Measurements from ENCODE around the gene C3orf18.
A peak's percentile ranks its signal among the peaks of the same experiment; 100 is the strongest.
"Not testable (repeated sequence)": the region's sequence is repeated elsewhere in the genome, so short reads cannot be mapped to it uniquely, and the experiment has no call there.

The C3orf18 gene

GRCh38 chr3:50524746-50525145, 42.8 kb downstream of the C3orf18 start:
- Histone ChIP-seq H3K36me3 (ENCODE audit: control insufficient read depth in 2 of 2, insufficient read depth in 2 of 2, low read length in 2 of 2) (no peaks in the 10 kb centered on the region), H3K4me3 (ENCODE audit: low read length in 2 of 2) (no peak overlapping the region), H3K4me1 (ENCODE audit: control insufficient read depth in 2 of 2, insufficient read depth in 2 of 2, low read length in 2 of 2) (no peaks in the 10 kb centered on the region), H3K27me3 (ENCODE audit: control insufficient read depth in 2 of 2, insufficient read depth in 2 of 2, low read length in 2 of 2) (peaks cover 2 to 4% of the 10 kb centered on the region in 2 donors), H3K27ac (ENCODE audit: low read depth in 2 of 2, low read length in 2 of 2) (no peak overlapping the region), H3K9me3 (ENCODE audit: control insufficient read depth in 2 of 2, low read length in 2 of 2) (no peaks in the 10 kb centered on the region), H3K9ac (ENCODE audit: low read depth in 1 of 2, low read length in 2 of 2) (no peak overlapping the region)

- no peak overlapping the region for H3K27ac ChIP-seq (ENCODE audit: low read depth in 2 of 2, low read length in 2 of 2)
- H3K9me3 ChIP-seq (ENCODE audit: control insufficient read depth in 2 of 2, low read length in 2 of 2): no peaks in the 10 kb centered on the region
- no peaks in the 10 kb centered on the region for H3K27me3 ChIP-seq (ENCODE audit: control insufficient read depth in 2 of 2, insufficient read depth in 2 of 2, low read length in 2 of 2)
- H3K4me1 ChIP-seq (ENCODE audit: control insufficient read depth in 2 of 2, insufficient read depth in 2 of 2, low read length in 2 of 2): no peaks in the 10 kb centered on the region
- no peak overlapping the region for H3K9ac ChIP-seq (ENCODE audit: low read depth in 1 of 2, low read length in 2 of 2)
- H3K4me3 ChIP-seq (ENCODE audit: low read length in 2 of 2): no peak overlapping the region
- H3K36me3 ChIP-seq (ENCODE audit: control insufficient read depth in 2 of 2, insufficient read depth in 2 of 2, low read length in 2 of 2): no peaks in the 10 kb centered on the region
Observed at GRCh38 chr3:50523279-50523811, 44.2 kb downstream of the C3orf18 start.

GRCh38 chr3:50521572-50521971, 46.0 kb downstream of the C3orf18 start:
- H3K4me3 ChIP-seq (ENCODE audit: low read length in 2 of 2): no peak overlapping the region
- no peaks in the 10 kb centered on the region for H3K27me3 ChIP-seq (ENCODE audit: control insufficient read depth in 2 of 2, insufficient read depth in 2 of 2, low read length in 2 of 2)
- no peaks in the 10 kb centered on the region for H3K36me3 ChIP-seq (ENCODE audit: control insufficient read depth in 2 of 2, insufficient read depth in 2 of 2, low read length in 2 of 2)
- H3K9me3 ChIP-seq (ENCODE audit: control insufficient read depth in 2 of 2, low read length in 2 of 2): no peaks in the 10 kb centered on the region
- no peak overlapping the region for H3K27ac ChIP-seq (ENCODE audit: low read depth in 2 of 2, low read length in 2 of 2)
- no peaks in the 10 kb centered on the region for H3K4me1 ChIP-seq (ENCODE audit: control insufficient read depth in 2 of 2, insufficient read depth in 2 of 2, low read length in 2 of 2)
- no peak overlapping the region for H3K9ac ChIP-seq (ENCODE audit: low read depth in 1 of 2, low read length in 2 of 2)

GRCh38 chr3:50520849-50521248, 46.7 kb downstream of the C3orf18 start:
- no peak overlapping the region for H3K4me3 ChIP-seq (ENCODE audit: low read length in 2 of 2)
- no peak overlapping the region for H3K9ac ChIP-seq (ENCODE audit: low read depth in 1 of 2, low read length in 2 of 2)
- H3K27me3 ChIP-seq (ENCODE audit: control insufficient read depth in 2 of 2, insufficient read depth in 2 of 2, low read length in 2 of 2): no peaks in the 10 kb centered on the region
- no peaks in the 10 kb centered on the region for H3K9me3 ChIP-seq (ENCODE audit: control insufficient read depth in 2 of 2, low read length in 2 of 2)
- no peaks in the 10 kb centered on the region for H3K36me3 ChIP-seq (ENCODE audit: control insufficient read depth in 2 of 2, insufficient read depth in 2 of 2, low read length in 2 of 2)
- peaks cover 4% of the 10 kb centered on the region in 2 donors for H3K4me1 ChIP-seq (ENCODE audit: control insufficient read depth in 2 of 2, insufficient read depth in 2 of 2, low read length in 2 of 2)
- H3K27ac ChIP-seq (ENCODE audit: low read depth in 2 of 2, low read length in 2 of 2): no peak overlapping the region

DNA sequence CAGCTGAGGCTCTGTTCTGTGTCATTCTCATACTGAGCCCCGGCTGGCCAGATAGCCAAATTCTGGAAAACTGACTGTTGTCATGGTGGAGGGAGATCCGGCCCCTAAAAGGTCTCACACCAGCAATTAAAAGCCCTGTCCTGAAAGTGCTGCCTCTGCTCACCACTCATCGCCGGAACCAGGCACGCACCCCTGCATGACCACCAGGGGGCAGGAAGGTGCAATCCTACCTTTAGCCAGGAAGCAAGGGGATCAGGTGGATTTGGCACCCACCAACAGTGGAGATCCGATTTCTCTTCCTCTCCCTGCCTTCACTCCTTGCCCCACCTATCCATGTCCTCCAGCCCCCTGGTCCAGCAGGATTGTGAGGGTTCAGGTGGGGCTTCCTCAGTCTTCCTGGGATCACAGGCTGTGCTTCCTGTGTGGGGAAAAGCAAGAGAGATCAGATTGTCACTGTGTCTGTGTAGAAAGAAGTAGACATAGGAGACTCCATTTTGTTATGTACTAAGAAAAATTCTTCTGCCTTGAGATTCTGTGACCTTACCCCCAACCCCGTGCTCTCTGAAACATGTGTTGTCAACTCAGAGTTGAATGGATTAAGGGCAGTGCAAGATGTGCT, 48.0 kb downstream of the C3orf18 start:
- no peaks in the 10 kb centered on the region for H3K36me3 ChIP-seq (ENCODE audit: control insufficient read depth in 2 of 2, insufficient read depth in 2 of 2, low read length in 2 of 2)
- no peaks in the 10 kb centered on the region for H3K27me3 ChIP-seq (ENCODE audit: control insufficient read depth in 2 of 2, insufficient read depth in 2 of 2, low read length in 2 of 2)
- H3K9me3 ChIP-seq (ENCODE audit: control insufficient read depth in 2 of 2, low read length in 2 of 2): no peaks in the 10 kb centered on the region
- peaks cover 4 to 9% of the 10 kb centered on the region in 2 donors for H3K4me1 ChIP-seq (ENCODE audit: control insufficient read depth in 2 of 2, insufficient read depth in 2 of 2, low read length in 2 of 2)
- H3K4me3 ChIP-seq (ENCODE audit: low read length in 2 of 2): no peak overlapping the region
- no peak overlapping the region for H3K27ac ChIP-seq (ENCODE audit: low read depth in 2 of 2, low read length in 2 of 2)
- no peak overlapping the region for H3K9ac ChIP-seq (ENCODE audit: low read depth in 1 of 2, low read length in 2 of 2)

- no peaks in the 10 kb centered on the region for H3K27me3 ChIP-seq (ENCODE audit: control insufficient read depth in 2 of 2, insufficient read depth in 2 of 2, low read length in 2 of 2)
- no peaks in the 10 kb centered on the region for H3K36me3 ChIP-seq (ENCODE audit: control insufficient read depth in 2 of 2, insufficient read depth in 2 of 2, low read length in 2 of 2)
- no peak overlapping the region for H3K9ac ChIP-seq (ENCODE audit: low read depth in 1 of 2, low read length in 2 of 2)
- no peak overlapping the region for H3K4me3 ChIP-seq (ENCODE audit: low read length in 2 of 2)
- peaks cover 4 to 9% of the 10 kb centered on the region in 2 donors for H3K4me1 ChIP-seq (ENCODE audit: control insufficient read depth in 2 of 2, insufficient read depth in 2 of 2, low read length in 2 of 2)
- no peaks in the 10 kb centered on the region for H3K9me3 ChIP-seq (ENCODE audit: control insufficient read depth in 2 of 2, low read length in 2 of 2)
- no peak overlapping the region for H3K27ac ChIP-seq (ENCODE audit: low read depth in 2 of 2, low read length in 2 of 2)
Observed at GRCh38 chr3:50518436-50518835, 49.1 kb downstream of the C3orf18 start.

DNA sequence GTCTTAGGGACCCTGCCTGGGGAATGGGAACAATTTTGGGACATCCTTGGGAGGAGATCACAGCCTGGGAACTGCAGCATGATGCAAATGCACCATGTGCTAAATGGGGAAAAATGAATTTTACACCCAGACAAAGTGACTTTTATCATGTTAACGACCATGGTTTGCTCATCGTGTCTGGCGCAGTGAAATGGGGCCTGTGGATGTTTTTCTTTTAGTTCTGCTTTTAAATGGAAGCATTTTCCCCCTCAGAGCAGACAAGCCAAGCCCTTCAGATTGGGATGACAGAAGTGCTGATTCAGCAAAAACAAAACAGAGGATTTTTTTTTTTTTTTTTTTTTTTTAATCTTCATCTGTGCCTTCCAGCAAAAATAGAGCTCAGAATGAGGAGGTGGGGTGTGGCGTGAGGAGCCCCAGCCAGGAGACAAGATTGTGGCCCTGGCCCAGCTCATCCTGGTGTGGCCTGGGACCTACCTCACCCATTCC, 49.8 kb downstream of the C3orf18 start:
- Histone ChIP-seq H3K4me3 (ENCODE audit: low read length in 2 of 2) (no peak overlapping the region), H3K27me3 (ENCODE audit: control insufficient read depth in 2 of 2, insufficient read depth in 2 of 2, low read length in 2 of 2) (no peaks in the 10 kb centered on the region), H3K9me3 (ENCODE audit: control insufficient read depth in 2 of 2, low read length in 2 of 2) (no peaks in the 10 kb centered on the region), H3K27ac (ENCODE audit: low read depth in 2 of 2, low read length in 2 of 2) (no peak overlapping the region), H3K9ac (ENCODE audit: low read depth in 1 of 2, low read length in 2 of 2) (no peak overlapping the region), H3K36me3 (ENCODE audit: control insufficient read depth in 2 of 2, insufficient read depth in 2 of 2, low read length in 2 of 2) (no peaks in the 10 kb centered on the region), H3K4me1 (ENCODE audit: control insufficient read depth in 2 of 2, insufficient read depth in 2 of 2, low read length in 2 of 2) (peaks cover 4 to 9% of the 10 kb centered on the region in 2 donors)

DNA sequence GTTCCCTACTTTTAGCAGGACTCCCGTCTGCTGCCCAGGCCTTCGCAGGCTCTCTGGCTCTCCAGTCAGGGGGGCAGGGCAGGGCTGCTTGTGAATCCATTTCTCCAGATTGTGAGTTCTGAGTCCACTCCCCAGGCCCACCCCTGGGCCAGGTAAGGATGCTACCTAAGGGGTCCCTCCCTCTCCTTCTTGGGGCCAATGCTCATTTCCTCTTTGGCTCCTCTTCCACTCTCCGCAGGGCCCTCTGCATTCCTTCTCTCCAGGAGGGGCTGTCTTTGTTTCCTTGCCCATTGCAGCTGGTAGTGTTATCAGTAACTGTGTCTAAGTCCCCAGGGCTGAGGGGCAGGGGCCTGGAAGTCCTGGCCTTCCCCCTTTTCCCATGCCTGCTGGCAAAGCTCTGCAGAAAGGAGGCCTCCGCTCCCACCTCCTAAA, 51.1 kb downstream of the C3orf18 start:
- H3K4me3 ChIP-seq (ENCODE audit: low read length in 2 of 2): no peak overlapping the region
- H3K36me3 ChIP-seq (ENCODE audit: control insufficient read depth in 2 of 2, insufficient read depth in 2 of 2, low read length in 2 of 2): no peaks in the 10 kb centered on the region
- H3K27ac ChIP-seq (ENCODE audit: low read depth in 2 of 2, low read length in 2 of 2): peak overlapping the region in 1 of 2 donors; percentile 1
- peaks cover 4 to 9% of the 10 kb centered on the region in 2 donors for H3K4me1 ChIP-seq (ENCODE audit: control insufficient read depth in 2 of 2, insufficient read depth in 2 of 2, low read length in 2 of 2)
- no peaks in the 10 kb centered on the region for H3K9me3 ChIP-seq (ENCODE audit: control insufficient read depth in 2 of 2, low read length in 2 of 2)
- H3K9ac ChIP-seq (ENCODE audit: low read depth in 1 of 2, low read length in 2 of 2): no peak overlapping the region
- no peaks in the 10 kb centered on the region for H3K27me3 ChIP-seq (ENCODE audit: control insufficient read depth in 2 of 2, insufficient read depth in 2 of 2, low read length in 2 of 2)

GRCh38 chr3:50515565-50516439, 51.7 kb downstream of the C3orf18 start:
- Histone ChIP-seq H3K9me3 (ENCODE audit: control insufficient read depth in 2 of 2, low read length in 2 of 2) (no peaks in the 10 kb centered on the region), H3K9ac (ENCODE audit: low read depth in 1 of 2, low read length in 2 of 2) (no peak overlapping the region), H3K4me3 (ENCODE audit: low read length in 2 of 2) (peak overlapping the region in 1 of 2 donors; percentile 13), H3K27ac (ENCODE audit: low read depth in 2 of 2, low read length in 2 of 2) (peak overlapping the region in 1 of 2 donors; percentile 1), H3K27me3 (ENCODE audit: control insufficient read depth in 2 of 2, insufficient read depth in 2 of 2, low read length in 2 of 2) (no peaks in the 10 kb centered on the region), H3K4me1 (ENCODE audit: control insufficient read depth in 2 of 2, insufficient read depth in 2 of 2, low read length in 2 of 2) (peaks cover 4 to 9% of the 10 kb centered on the region in 2 donors), H3K36me3 (ENCODE audit: control insufficient read depth in 2 of 2, insufficient read depth in 2 of 2, low read length in 2 of 2) (no peaks in the 10 kb centered on the region)

DNA sequence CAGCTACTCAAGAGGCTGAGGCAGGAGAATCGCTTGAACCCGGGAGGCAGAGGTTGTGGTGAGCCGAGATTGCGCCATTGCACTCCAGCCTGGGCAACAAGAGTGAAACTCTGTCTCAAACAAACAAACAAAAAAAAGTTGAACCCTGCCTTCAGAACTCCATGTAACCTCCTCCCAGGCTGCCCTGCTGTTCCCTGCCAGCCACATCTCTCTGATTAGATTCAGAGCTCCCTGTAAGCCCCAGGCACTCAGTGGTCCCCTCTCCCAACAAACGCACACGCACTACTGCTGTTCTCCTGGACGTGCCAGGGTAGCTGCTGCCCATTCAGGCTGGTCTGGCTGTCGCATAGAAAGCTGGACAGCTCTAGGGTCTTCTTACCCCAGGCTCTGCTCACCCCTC, 54.6 kb downstream of the C3orf18 start:
- not testable (repeated sequence) for H3K27ac ChIP-seq (ENCODE audit: low read depth in 2 of 2, low read length in 2 of 2)

More for the DNA sequence above, 54.6 kb downstream of the C3orf18 start:
- not testable (repeated sequence) for H3K4me3 ChIP-seq (ENCODE audit: low read length in 2 of 2); H3K9me3 ChIP-seq (ENCODE audit: control insufficient read depth in 2 of 2, low read length in 2 of 2); H3K4me1 ChIP-seq (ENCODE audit: control insufficient read depth in 2 of 2, insufficient read depth in 2 of 2, low read length in 2 of 2); H3K36me3 ChIP-seq (ENCODE audit: control insufficient read depth in 2 of 2, insufficient read depth in 2 of 2, low read length in 2 of 2); H3K27me3 ChIP-seq (ENCODE audit: control insufficient read depth in 2 of 2, insufficient read depth in 2 of 2, low read length in 2 of 2); H3K9ac ChIP-seq (ENCODE audit: low read depth in 1 of 2, low read length in 2 of 2)
